H9 (cell line): ENCODE measurements around the gene UCHL1. TPM values are rescaled to one million over a fixed set of nuclear protein-coding genes. Genes with fewer than 3 reads are reported as not detected.

Experiments
- DNase-seq: peaks from one replicate; pipeline ENCODE4 v3.0.0-alpha.2; 2017
- H2AFZ ChIP-seq: one replicate; pipeline ENCODE4 v1.6.1; 2013; ENCODE audit warnings: mild to moderate bottlenecking, low read length, control low read depth, moderate library complexity
- H2AK5ac ChIP-seq: 2 replicates; pipeline ENCODE4 v1.6.1; 2013; ENCODE audit warnings: low read length, control low read depth, mixed read lengths; ENCODE audit not compliant: insufficient read length
- H2BK120ac ChIP-seq: one replicate; pipeline ENCODE4 v1.6.1; 2013; ENCODE audit warnings: low read depth, mild to moderate bottlenecking, low read length, control low read depth, inconsistent platforms; ENCODE audit not compliant: poor library complexity, severe bottlenecking
- H2BK12ac ChIP-seq: 2 replicates; pipeline ENCODE4 v1.6.1; 2013; ENCODE audit warnings: low read length, control low read depth, mixed read lengths, low read depth; ENCODE audit not compliant: insufficient read length
- H2BK15ac ChIP-seq: 2 replicates; pipeline ENCODE4 v1.6.1; 2013; ENCODE audit warnings: low read depth, low read length, control low read depth
- H2BK20ac ChIP-seq: one replicate; pipeline ENCODE4 v1.6.1; 2013; ENCODE audit warnings: low read depth, mild to moderate bottlenecking, low read length, control low read depth, inconsistent platforms; ENCODE audit not compliant: poor library complexity, severe bottlenecking
- H2BK5ac ChIP-seq: 2 replicates; pipeline ENCODE4 v1.6.1; 2013; ENCODE audit warnings: low read length, control low read depth, mixed read lengths; ENCODE audit not compliant: insufficient read length
- H3K14ac ChIP-seq: 2 replicates; pipeline ENCODE4 v1.6.1; 2013; ENCODE audit warnings: low read length, control low read depth; ENCODE audit not compliant: insufficient read depth
- H3K18ac ChIP-seq: 2 replicates; pipeline ENCODE4 v1.6.1; 2013; ENCODE audit warnings: low read depth, mild to moderate bottlenecking, mixed read lengths, low read length, control low read depth; ENCODE audit not compliant: insufficient read length
- H3K23ac ChIP-seq: 2 replicates; pipeline ENCODE4 v1.6.1; 2013; ENCODE audit warnings: low read length, control low read depth, mixed read lengths, low read depth; ENCODE audit not compliant: insufficient read length
- H3K23me2 ChIP-seq: 2 replicates; pipeline ENCODE4 v1.6.1; 2013; ENCODE audit warnings: low read depth, mild to moderate bottlenecking, mixed read lengths, low read length, control low read depth; ENCODE audit not compliant: insufficient read length, poor library complexity, severe bottlenecking
- H3K27ac ChIP-seq: 2 replicates; pipeline ENCODE4 v1.5.1; 2013; ENCODE audit warnings: low read length, control low read depth, mixed read lengths, low read depth; ENCODE audit not compliant: insufficient read length
- H3K27me3 ChIP-seq: 2 replicates; pipeline ENCODE4 v1.6.1; 2013; ENCODE audit warnings: low read length, control low read depth, inconsistent platforms; ENCODE audit not compliant: insufficient read depth
- H3K4ac ChIP-seq: 2 replicates; pipeline ENCODE4 v1.6.1; 2013; ENCODE audit warnings: low read depth, mild to moderate bottlenecking, control low read depth, inconsistent platforms, low read length, moderate library complexity
- H3K4me1 ChIP-seq: 2 replicates; pipeline ENCODE4 v1.6.1; 2013; ENCODE audit warnings: low read length, control low read depth, inconsistent platforms; ENCODE audit not compliant: insufficient read depth
- H3K4me2 ChIP-seq: 2 replicates; pipeline ENCODE4 v1.6.1; 2013; ENCODE audit warnings: low read length, control low read depth, mixed read lengths; ENCODE audit not compliant: insufficient read length, insufficient read depth
- H3K56ac ChIP-seq: 2 replicates; pipeline ENCODE4 v1.6.1; 2013; ENCODE audit warnings: low read depth, mild to moderate bottlenecking, mixed read lengths, low read length, control low read depth; ENCODE audit not compliant: insufficient read length
- H3K79me1 ChIP-seq: 2 replicates; pipeline ENCODE4 v1.6.1; 2013; ENCODE audit warnings: low read depth, mild to moderate bottlenecking, moderate library complexity, low read length, control low read depth, inconsistent platforms; ENCODE audit not compliant: insufficient read depth, poor library complexity, severe bottlenecking
- H3K79me2 ChIP-seq: 2 replicates; pipeline ENCODE4 v1.6.1; 2013; ENCODE audit warnings: low read length, control low read depth, inconsistent platforms; ENCODE audit not compliant: insufficient read depth
- H3K9ac ChIP-seq: 2 replicates; pipeline ENCODE4 v1.6.1; 2013; ENCODE audit warnings: low read length, control low read depth, mixed read lengths; ENCODE audit not compliant: insufficient read length; ENCODE audit errors: extremely low read depth
- H3K9me3 ChIP-seq: one replicate; pipeline ENCODE4 v1.6.1; 2013; ENCODE audit warnings: low read depth, low read length, inconsistent platforms; ENCODE audit not compliant: control insufficient read depth
- H3T11ph ChIP-seq: one replicate; pipeline ENCODE4 v1.6.1; 2013; ENCODE audit warnings: mild to moderate bottlenecking, low read length, control low read depth, inconsistent platforms
- H4K20me1 ChIP-seq: one replicate; pipeline ENCODE4 v1.6.1; 2013; ENCODE audit not compliant: control insufficient read depth, insufficient read length, insufficient read depth
- H4K5ac ChIP-seq: 2 replicates; pipeline ENCODE4 v1.6.1; 2013; ENCODE audit warnings: low read depth, mild to moderate bottlenecking, mixed read lengths, low read length, control low read depth; ENCODE audit not compliant: insufficient read length
- H4K8ac ChIP-seq: replicated peaks from 2 replicates; pipeline ENCODE4 v1.6.1; 2013; ENCODE audit warnings: low read length, control low read depth, mixed read lengths, low read depth; ENCODE audit not compliant: insufficient read length
- H4K91ac ChIP-seq: 2 replicates; pipeline ENCODE4 v1.6.1; 2013; ENCODE audit warnings: low read depth, mild to moderate bottlenecking, moderate library complexity, mixed read lengths, low read length, control low read depth; ENCODE audit not compliant: insufficient read length
- H3K27ac Mint-ChIP-seq, 3 experiments: 2 replicates in 2 of 3; 3 replicates in 1 of 3; pipeline ENCODE4 v1.8.0; 2020 to 2021; ENCODE audit warnings: mixed read lengths in 3 of 3, mild to moderate bottlenecking in 1 of 3, moderate library complexity in 1 of 3
- H3K27me3 Mint-ChIP-seq: 2 replicates; pipeline ENCODE4 v1.8.0; 2021; ENCODE audit warnings: low read depth, mild to moderate bottlenecking, moderate library complexity, mixed read lengths
- H3K36me3 Mint-ChIP-seq, 3 experiments: 2 replicates in 2 of 3; 3 replicates in 1 of 3; pipeline ENCODE4 v1.8.0; 2020 to 2021; ENCODE audit warnings: low read depth in 3 of 3, mixed read lengths in 3 of 3; ENCODE audit not compliant: insufficient read depth in 1 of 3
- H3K4me1 Mint-ChIP-seq, 2 experiments: 2 replicates each; pipeline ENCODE4 v1.8.0; 2020; ENCODE audit warnings: mixed read lengths in 2 of 2
- H3K4me3 Mint-ChIP-seq, 2 experiments: 2 replicates in 1 of 2; 3 replicates in 1 of 2; pipeline ENCODE4 v1.8.0; 2020 to 2021; ENCODE audit warnings: mild to moderate bottlenecking in 2 of 2, mixed read lengths in 2 of 2, moderate library complexity in 1 of 2
- H3K9me3 Mint-ChIP-seq, 2 experiments: 2 replicates in 1 of 2; 3 replicates in 1 of 2; pipeline ENCODE4 v1.8.0; 2020; ENCODE audit warnings: mild to moderate bottlenecking in 2 of 2, mixed read lengths in 2 of 2, moderate library complexity in 1 of 2
- WGBS: extraction: QIAGEN DNeasy Blood & Tissue Kit; methylation state at CpG from one replicate; pipeline ENCODE4 v1.1.7; 2013; ENCODE audit warnings: missing lambda C conversion rate, low lambda C conversion rate, mixed read lengths; ENCODE audit not compliant: insufficient read length; ENCODE audit errors: extremely low coverage; 5-methylcytosine and 5-hydroxymethylcytosine counted together
- total RNA-seq: library from RNA; stranded (reverse); gene quantifications from 2 replicates; pipeline ENCODE4 v1.2.1, GENCODE V29; 2021
- TF ChIP-seq, protein P1 (sequence below): fragments of 200-600 bp; sonication (generic); conservative IDR thresholded peaks from 3 replicates; pipeline ENCODE4 v1.8.0; 2021; ENCODE audit warnings: antibody characterized with exemption, mild to moderate bottlenecking

UCHL1 gene
- total RNA-seq, 1 experiment from 2014 or later = 513 TPM

DNA sequence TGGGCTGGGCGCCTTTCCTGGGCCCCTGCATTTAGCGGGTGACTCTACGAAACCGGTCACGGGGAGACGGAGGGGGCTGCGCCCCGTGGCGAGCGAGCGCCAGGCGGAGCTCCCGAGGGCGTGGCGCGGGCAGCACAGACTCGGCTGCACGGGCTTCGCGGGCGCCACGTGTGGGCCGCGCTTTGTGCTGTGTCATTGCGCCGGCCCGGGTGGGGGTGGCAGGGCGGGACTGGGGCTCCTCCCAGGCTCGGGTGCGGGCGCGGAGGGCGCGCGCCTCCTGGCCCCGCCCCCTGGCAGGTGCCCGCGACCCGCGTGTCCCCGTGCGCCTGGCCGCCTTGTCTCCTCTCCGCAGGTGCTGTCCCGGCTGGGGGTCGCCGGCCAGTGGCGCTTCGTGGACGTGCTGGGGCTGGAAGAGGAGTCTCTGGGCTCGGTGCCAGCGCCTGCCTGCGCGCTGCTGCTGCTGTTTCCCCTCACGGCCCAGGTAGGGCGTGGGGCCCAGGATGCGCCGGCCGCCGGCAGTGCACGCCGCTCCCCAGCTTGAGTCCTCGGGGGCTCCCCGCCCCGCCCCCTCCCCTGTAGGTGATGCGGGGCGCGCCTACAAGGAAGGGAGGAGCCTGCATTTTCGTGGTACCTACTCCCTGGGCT lies 651 bp downstream of the UCHL1 start:
- peak overlapping the region; percentile 73 for H3K4me2 ChIP-seq
- H3K27ac Mint-ChIP-seq = peak overlapping the region; percentile 90 to 94 (median 94); a peak in 6 of 7 replicates
- TF ChIP-seq, protein P1, sequence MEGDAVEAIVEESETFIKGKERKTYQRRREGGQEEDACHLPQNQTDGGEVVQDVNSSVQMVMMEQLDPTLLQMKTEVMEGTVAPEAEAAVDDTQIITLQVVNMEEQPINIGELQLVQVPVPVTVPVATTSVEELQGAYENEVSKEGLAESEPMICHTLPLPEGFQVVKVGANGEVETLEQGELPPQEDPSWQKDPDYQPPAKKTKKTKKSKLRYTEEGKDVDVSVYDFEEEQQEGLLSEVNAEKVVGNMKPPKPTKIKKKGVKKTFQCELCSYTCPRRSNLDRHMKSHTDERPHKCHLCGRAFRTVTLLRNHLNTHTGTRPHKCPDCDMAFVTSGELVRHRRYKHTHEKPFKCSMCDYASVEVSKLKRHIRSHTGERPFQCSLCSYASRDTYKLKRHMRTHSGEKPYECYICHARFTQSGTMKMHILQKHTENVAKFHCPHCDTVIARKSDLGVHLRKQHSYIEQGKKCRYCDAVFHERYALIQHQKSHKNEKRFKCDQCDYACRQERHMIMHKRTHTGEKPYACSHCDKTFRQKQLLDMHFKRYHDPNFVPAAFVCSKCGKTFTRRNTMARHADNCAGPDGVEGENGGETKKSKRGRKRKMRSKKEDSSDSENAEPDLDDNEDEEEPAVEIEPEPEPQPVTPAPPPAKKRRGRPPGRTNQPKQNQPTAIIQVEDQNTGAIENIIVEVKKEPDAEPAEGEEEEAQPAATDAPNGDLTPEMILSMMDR = no peak
- no peaks in the 10 kb centered on the region for H3K79me1 ChIP-seq
- no peaks in the 10 kb centered on the region; the same call in 1 of the 2 replicates for H3K4me1 ChIP-seq
- H3K27ac ChIP-seq = no peak overlapping the region
- H3K9me3 Mint-ChIP-seq = peaks cover 0 to 2% of the 10 kb centered on the region in 2 experiments; a peak in 1 of 5 replicates
- no peak overlapping the region for H3K4ac ChIP-seq
- peak overlapping the region; percentile 49 for H3K18ac ChIP-seq
- no peaks in the 10 kb centered on the region for H3K27me3 Mint-ChIP-seq
- no peak overlapping the region for H4K91ac ChIP-seq
- H2AFZ ChIP-seq = no peak overlapping the region
- no peaks in the 10 kb centered on the region; the same call in 1 of the 2 replicates for H3K79me2 ChIP-seq
- H3K9ac ChIP-seq = peak overlapping the region; percentile 91
- H2BK5ac ChIP-seq = no peak overlapping the region
- H3K9me3 ChIP-seq = no peaks in the 10 kb centered on the region
- H2BK15ac ChIP-seq = no peak overlapping the region
- peak overlapping the region; percentile 89 to 96 for H3K4me3 Mint-ChIP-seq
- no peak overlapping the region for H4K5ac ChIP-seq
- peak; percentile 61 for DNase-seq
- H2BK120ac ChIP-seq = no peak overlapping the region
- H2BK20ac ChIP-seq = no peak overlapping the region
- H3K27me3 ChIP-seq = no peaks in the 10 kb centered on the region
- peak overlapping the region; percentile 16 for H3K14ac ChIP-seq
- H3K56ac ChIP-seq = no peak overlapping the region
- WGBS = no CpG with 5 or more reads among the region's 69 CpGs
- H3T11ph ChIP-seq = no peak overlapping the region
- peaks cover 13% of the 10 kb centered on the region for H3K23me2 ChIP-seq
- H3K36me3 Mint-ChIP-seq = peaks cover 36 to 46% (median 46%) of the 10 kb centered on the region in 3 experiments
- H3K4me1 Mint-ChIP-seq = peaks cover 20 to 30% of the 10 kb centered on the region in 2 experiments
- no peak overlapping the region for H4K8ac ChIP-seq
- no peak overlapping the region for H2BK12ac ChIP-seq
- H2AK5ac ChIP-seq = no peak overlapping the region
- H3K23ac ChIP-seq = no peak overlapping the region
- no peaks in the 10 kb centered on the region for H4K20me1 ChIP-seq
